Bone marrow (tissue), 2 donors: ENCODE measurements around the gene ST8SIA5.

Experiments used
- DNase-seq, 2 donors: peaks; one replicate each; lab custom pipeline; 2025; lab: John Stamatoyannopoulos, UW

ST8SIA5 gene

DNA sequence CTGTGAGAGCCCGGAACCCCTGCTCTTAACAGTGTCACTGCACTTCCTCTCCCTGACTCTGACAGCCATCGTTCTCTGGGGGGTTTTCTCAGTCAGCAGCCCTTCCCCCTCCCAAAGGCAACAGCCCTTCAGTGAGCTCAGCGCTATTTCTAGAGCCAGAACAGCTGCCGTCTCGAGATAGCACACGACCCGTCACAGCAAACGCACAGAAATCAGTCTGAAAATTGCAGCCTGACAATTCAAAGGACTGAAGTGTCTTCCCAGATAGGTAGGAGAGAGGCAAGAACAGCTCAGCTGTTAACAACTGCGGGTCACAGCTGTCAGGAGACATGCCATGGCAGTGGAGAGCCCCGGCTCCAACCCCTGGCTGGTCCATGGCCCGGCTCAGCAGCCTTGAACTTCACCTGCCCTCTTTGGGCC is 45.4 kb downstream of the ST8SIA5 start:
- peak in 1 of 2 donors; percentile 73 for DNase-seq

- no peak for DNase-seq
These were observed 49.9 kb downstream of the ST8SIA5 start for GRCh38 chr18:46706968-46707367.

DNA sequence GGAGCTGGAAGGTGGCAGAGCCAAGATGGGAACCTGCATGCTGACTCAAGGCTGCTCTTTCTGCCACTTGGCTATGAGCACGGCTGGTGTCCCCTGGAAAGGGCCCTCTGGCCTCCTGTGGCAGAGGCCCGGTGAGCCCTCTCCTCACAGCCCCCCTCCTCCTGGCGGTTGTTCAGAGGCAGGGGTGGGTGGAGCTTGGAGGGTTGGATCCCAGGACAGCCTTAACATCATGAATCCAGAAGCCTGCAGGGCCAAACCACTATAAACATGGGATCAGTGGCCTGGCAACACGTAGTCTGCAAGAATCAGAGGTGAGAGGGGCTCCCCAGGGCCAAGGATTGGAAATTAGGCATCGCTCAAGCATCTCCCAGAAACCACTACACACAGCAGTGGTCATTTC is 51.3 kb downstream of the ST8SIA5 start:
- no peak for DNase-seq

DNA sequence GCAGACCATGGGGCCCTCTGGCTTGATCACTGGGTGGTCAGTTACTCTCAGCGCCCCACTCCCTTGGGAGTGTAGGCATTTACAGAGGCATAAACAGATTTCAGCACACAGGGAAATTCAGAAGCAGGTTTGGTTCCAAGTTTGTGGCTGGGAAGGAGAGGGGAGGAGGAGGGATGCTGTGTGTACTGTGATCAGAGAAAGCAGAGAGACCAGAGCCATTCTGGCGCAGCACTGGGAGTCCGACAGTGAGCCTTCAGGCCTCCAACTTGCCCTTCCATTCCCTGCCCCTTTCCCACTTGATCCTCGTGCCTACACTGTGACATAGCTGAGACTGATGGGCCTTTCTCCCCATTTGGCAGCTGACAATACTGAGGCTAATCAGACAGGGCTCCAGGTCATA is 52.0 kb downstream of the ST8SIA5 start:
- no peak for DNase-seq

DNA sequence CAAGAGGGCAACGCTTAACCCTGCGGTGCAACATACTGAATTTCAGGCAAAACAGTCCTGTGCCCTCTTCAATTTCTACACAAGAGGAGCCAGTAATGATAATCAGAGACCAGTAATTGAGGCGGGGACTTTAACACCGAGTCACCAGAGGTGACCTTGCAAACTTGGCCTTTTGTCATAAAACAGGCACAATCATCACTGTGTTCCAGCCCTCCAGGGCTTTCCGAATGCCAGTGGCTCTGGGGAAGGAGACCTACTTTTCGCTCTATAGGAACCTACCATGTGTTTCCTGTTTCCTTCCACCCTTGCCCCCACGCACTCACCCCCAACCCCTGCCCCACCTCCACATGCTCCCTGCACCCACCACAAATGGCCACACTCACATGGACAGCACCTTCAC is 52.7 kb downstream of the ST8SIA5 start:
- peak in 1 of 2 donors; percentile 5 for DNase-seq

DNA sequence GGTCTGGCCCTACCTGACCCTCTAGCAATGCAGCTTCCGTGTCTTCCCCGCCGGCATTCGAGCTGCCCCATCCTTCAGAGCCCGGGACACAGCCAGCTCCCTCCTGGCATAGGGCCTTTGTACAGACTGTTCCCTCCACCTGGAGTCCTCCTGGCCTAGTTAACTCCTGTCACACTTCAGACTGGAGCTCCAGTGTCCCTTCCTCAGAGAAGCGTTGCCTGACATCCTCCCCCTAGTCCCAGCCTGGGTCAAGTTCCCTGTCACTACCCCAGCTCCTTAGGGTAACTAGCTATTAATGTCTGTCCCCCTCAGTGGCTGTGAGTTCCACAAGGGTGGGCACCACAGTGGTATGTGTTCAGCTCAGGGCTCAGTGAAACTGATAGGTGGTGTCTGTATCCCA is 54.4 kb downstream of the ST8SIA5 start:
- no peak for DNase-seq

GRCh38 chr18:46700066-46700824 is 56.6 kb downstream of the ST8SIA5 start:
- no peak for DNase-seq

- no peak for DNase-seq
These were observed 60.2 kb downstream of the ST8SIA5 start for GRCh38 chr18:46696702-46697101.

GRCh38 chr18:46696268-46696667 is 60.6 kb downstream of the ST8SIA5 start:
- no peak for DNase-seq

DNA sequence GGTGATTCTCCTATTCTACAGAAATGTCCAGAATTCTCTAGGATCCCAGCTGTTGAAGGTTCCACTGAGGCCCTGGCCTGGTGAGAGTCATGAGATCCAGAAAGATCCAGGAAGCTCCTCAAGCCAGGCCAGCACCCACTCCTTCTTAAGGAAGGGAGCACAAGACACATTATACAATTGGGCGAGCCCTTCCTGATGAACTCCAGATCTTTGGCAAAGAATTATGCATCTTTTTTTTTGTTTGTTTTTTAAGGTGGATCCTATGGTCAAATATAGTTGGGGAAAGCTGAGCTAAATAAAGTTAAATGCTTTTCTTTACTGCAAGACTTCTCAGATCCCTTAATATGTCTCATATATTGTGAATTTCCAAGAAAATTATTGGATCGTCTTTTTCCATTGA is 62.9 kb downstream of the ST8SIA5 start:
- no peak for DNase-seq

GRCh38 chr18:46688853-46689525 is 67.9 kb downstream of the ST8SIA5 start:
- DNase-seq, result no peak

GRCh38 chr18:46686186-46686585 is 70.7 kb downstream of the ST8SIA5 start:
- no peak for DNase-seq

DNA sequence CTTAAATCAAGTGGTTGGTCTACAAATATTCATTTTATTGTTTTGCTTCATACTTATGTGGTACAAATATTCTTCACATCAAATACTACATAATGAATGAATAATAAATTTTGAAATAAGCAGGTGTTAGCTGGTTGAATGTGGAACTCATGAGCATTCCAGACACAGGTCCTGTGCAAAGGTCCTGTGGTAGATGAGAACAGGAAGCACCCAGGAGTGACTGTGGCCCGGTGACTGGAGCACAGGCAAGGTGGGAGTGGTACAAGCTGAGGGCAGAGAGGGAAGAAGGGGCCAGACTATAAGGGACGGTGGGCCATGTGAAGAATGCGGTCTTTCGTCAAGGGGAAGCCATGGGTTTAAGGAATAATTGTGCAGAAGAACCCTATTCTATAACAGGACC is 73.6 kb downstream of the ST8SIA5 start:
- DNase-seq, result no peak

DNA sequence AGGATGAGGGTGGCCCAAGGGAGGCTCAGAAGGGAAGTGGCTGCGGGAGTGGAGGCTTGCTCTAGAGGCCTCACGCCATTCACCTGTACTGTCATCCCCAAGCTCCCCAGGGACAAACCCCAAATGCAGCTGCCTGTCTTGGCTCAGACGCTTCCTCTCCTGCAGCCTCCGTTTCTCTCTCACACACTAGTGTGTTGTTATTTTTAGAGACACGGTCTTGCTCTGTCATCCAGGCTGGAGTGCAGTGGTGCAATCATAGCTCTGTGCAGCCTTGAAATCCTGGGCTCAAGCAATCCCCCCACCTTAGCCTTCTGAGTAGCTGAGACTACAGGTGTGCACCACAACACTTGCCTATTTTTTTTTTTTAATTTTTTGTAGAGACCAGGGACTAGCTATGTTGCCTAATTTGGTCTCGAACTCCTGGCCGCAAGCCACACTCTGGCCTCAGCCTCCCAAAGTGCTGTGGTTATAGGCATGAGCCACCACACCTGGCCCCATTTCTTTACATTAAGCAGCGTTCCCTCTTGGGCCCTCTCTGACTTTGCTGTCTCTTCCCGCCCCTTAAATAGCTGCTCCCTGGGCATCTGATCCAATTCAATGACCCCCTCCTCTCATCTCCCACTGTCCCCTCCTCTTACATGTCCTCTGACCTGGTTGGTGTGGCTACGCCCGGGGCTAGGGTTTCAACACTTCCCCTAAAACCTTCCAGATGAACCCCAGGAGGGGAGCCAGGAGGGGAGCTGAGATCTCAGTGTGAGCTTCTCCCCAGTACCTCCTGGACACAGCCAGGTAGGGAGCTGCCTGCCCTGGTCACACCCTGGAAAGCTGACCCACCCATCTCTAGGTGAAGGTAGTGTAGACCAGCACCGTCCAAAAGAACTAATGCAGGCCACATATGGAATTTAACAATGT is 75.8 kb downstream of the ST8SIA5 start:
- no peak for DNase-seq

DNA sequence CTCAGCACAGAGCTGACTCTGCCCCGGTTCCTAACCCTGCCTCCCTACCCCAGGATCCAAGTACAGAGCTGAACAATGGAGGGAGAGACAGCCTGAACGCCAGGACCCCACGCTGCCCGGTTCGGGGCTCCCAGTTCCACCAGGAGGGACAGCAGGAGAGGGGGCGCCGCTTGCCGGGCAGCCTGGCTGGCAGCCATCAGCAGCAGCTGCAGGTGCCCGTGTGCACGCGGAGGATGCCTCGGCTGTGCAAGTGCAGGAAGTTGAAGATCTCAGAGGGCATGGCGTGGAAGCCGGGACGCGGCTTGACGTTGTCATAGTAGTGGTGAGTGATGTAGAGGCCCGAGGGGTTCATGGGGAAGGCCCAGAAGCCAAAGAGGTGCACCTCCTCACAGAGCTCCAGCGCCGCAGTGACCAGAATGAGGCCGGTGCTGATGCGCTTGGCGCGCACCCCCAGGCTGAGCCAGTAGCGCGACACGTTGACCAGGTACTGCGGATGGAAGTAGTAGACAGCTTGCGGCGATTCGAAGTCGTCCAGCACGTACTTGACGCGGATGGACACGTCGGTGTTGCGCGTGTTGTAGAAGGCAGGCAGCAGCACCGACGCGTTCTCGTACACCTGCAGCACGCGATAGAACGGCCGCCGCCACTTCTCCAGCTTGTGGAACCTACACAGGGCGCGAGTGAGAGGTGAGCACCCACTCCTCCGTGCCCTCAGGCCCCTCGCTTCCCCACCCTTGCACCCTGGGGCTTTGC is 76.8 kb downstream of the ST8SIA5 start:
- no peak for DNase-seq

GRCh38 chr18:46678785-46679399 is 78.0 kb downstream of the ST8SIA5 start:
- peak in 1 of 2 donors; percentile 30 for DNase-seq

DNA sequence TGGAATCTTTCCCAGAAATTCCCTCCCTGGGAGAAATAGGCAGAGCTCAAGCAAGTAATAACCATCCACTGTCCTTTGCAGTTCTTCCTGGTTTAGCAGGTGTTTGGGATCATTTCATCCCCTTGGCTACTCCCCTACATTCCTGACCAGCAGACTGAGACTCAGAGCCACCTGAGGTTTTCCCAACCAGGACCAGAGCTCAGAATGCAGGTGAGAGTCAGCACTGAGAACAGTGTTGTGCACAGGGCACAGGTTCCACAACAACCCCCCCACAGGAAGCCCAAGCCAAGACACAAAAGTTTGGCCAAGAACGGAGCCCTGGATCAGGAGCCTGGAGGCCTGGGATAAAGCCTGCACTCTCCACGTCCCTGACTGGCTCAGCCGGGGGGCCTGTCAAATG is 78.8 kb downstream of the ST8SIA5 start:
- DNase-seq, result no peak

- no peak for DNase-seq
These were observed 79.2 kb downstream of the ST8SIA5 start for GRCh38 chr18:46677611-46678010.

DNA sequence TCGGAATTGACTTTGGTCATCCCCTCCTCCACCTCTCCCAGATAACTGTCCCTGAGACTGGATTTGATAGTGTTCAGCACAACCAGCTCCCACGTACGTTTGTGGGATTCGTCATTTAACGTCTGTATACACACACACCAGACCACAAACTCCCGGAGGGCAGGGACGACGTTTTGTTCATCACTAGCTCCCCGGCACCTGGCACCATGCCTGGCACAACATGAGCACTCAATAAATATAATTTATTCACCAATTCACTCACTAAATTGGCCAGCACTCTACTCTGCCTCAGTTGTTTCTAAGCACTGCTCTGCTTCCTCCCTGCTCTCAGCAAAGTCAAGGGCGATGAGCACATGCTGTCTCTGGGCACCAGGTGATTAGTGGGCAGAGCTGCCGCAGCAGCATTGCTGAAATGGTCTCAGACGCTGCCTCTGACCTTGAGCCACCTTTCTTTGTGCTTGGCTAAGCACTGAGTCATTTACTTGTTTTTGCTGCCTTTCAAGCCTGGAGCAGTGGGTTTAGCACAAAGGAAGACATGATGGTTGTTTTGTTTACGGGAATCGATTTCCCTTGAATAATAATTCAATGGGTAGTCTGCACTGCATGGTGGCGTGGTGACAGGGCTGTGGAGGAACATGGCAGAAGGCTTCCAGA is 80.5 kb downstream of the ST8SIA5 start:
- no peak for DNase-seq

GRCh38 chr18:46675112-46675511 is 81.7 kb downstream of the ST8SIA5 start:
- DNase-seq, result no peak
